GM18526 (cell line): Measurements from ENCODE around the gene OR51G2.
"Not testable (repeated sequence)": the region's sequence is repeated elsewhere in the genome, so short reads cannot be mapped to it uniquely, and the experiment has no call there.

Experiments used
- POLR2A ChIP-seq: IDR thresholded peaks from 3 replicates; pipeline ENCODE4 v1.6.1; 2011; ENCODE audit not compliant: insufficient read length; ENCODE audit errors: extremely low read depth

Gene OR51G2, protein sequence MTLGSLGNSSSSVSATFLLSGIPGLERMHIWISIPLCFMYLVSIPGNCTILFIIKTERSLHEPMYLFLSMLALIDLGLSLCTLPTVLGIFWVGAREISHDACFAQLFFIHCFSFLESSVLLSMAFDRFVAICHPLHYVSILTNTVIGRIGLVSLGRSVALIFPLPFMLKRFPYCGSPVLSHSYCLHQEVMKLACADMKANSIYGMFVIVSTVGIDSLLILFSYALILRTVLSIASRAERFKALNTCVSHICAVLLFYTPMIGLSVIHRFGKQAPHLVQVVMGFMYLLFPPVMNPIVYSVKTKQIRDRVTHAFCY

DNA sequence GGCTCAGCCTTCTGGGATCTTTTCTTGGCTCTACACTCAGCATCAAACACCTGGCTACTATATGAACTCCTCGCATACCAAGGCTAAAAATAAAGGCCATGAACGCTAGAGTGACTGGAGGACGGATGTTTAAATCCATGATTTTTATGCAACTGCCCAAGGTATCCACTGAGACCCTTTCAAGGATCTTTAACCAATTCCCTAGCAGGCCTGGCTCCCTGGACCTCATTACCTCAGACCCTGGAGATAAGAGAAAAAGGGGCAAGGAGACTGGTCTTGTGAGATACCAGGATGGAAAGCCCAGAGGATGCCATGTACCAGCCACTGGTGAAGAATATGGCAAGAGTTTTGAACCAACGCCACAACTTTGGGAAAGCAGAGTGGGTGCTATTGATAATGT is at the start of gene OR51G2:
Gene OR51G2 (minus strand): TSS at position 101 of the 400 bp plus-strand sequence. CDS start 3,687 bp downstream, outside the sequence.
- TF ChIP-seq POLR2A = no peak

DNA sequence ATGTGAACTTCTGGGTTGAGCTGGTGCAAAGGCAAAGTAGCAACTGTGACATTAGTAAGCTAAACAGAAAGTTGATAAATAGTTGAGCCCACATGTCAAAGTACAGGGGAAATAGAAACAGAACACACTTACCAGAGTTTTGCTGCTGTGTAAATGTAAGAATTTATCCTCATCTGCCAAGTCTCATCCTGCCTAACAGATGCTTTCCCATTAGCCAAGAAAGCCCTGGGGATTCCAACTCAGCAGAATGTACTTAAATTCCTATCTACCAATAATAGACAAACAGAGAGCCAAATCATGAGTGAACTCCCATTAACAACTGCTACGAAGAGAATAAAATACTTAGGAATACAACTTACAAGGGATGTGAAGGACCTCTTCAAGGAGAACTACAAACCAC is 43.7 kb upstream of the OR51G2 start:
- TF ChIP-seq POLR2A = no peak

DNA sequence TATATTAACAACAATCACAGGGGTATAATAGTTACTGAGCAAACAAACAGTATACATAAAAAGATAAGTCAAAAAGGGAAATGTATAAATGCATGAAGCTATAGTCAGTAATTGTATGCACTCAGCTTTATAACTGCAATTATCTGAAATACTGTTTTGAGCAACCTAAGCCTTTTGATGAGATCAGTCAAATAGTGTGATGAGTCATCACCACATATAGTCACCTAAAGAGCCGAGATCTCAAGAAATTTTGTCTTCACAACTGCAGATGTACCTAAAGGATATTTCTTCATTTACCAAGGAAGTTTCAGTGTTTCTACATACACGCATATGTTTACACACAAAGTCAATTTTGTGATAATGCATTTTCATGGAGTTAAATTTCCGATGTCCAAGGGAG is 41.7 kb upstream of the OR51G2 start:
- no peak for TF ChIP-seq POLR2A

DNA sequence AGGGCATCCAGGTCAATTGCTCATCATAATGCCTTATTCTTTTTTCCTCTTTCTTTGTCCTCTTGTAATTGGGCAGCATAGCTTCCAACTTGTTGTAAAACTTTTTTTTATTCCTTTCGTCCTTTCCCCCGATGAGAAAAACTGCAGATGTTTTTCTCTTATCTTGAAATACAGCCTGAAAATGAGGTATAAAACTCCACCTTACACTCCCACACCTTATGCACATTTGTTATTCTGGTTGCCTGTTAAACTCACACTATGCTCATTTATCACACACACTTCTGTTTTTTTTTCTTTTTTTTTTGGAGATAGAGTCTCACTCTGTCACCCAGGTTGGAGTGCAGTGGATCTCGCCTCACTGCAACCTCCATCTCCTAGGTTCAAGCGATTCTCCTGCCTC is 38.2 kb upstream of the OR51G2 start:
- no peak for TF ChIP-seq POLR2A

DNA sequence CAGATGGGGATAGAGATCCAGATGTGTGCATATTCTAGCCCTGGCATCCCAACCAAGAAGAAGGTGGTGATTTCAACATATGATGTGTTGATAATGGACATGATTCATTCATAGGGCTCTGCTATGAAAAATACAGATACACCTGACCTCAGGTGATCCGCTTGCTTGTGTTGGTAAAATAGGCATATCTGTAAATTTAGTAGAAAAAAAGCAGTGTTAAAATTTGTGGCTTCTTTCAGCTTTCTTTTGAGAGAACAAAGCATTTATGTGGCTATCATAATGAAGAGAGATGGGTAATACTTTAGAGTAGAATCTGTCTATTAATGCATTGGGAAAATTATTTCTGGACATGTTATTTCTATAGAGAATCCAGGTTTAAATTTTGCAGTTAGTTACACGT is 36.5 kb upstream of the OR51G2 start, which contains the start of gene OR51A2:
Gene OR51A2 (minus strand): TSS at position 101 of the 400 bp plus-strand sequence. CDS start 0 bp downstream, at position 101.
- TF ChIP-seq POLR2A = not testable (repeated sequence)

DNA sequence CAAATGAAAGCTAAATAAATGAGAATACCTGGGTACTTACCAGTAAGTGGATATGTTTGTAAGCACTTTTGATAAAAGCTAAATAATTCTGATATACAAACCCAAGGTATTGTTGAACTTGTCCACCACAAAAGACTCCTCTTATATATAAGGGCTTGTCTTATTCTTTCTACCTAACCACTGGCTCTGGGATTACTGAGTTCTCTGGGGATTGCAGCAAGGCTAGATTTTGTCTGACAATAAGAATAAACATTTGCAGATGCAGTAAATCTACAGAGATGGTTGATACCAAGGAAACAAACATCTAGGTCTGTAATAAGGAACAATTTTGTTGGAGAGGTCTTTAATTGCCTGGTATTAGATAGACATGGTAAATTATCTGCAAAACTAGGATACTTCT is 28.4 kb upstream of the OR51G2 start, which contains the start of gene OR51A4:
Gene OR51A4 (minus strand): TSS at position 101 of the 400 bp plus-strand sequence. CDS start 505 bp downstream, outside the sequence.
- TF ChIP-seq POLR2A = no peak

DNA sequence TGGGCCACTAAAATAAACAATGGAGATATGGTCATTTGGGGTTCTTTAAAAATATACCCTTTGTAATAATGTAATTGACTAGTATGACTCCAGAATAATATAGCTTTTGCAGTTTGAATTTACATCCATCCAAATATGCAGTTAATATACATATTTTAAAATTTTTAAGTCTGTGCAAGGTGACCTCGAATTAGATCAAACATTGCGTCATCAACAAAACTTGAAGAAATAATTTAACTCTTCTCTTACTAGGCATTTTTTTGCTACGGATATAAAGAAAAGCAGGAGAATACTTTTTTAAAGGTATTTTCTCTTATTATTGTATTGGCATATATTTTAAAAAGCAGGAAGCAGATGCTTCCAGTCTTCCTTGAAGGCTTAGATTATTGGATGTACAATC is 17.6 kb upstream of the OR51G2 start:
- no peak for TF ChIP-seq POLR2A

DNA sequence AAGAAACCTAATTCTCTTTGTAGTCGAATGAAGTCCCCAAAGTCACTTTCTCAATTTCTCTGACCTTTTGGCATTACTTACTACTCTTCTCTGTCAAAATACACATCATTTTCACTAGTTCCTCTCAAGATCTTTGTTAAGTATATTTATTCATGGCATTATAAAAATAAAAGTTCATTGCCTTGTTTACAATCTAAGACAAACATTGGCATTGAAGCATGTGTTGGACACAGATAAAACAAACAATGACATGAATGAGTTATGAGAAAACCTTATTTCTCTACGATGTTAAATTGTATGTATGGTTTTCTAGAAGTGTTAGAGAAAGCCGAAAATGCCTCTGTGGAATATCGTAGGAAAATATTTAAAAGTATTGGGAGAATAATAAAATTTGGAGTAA is 13.6 kb upstream of the OR51G2 start:
- TF ChIP-seq POLR2A = no peak

DNA sequence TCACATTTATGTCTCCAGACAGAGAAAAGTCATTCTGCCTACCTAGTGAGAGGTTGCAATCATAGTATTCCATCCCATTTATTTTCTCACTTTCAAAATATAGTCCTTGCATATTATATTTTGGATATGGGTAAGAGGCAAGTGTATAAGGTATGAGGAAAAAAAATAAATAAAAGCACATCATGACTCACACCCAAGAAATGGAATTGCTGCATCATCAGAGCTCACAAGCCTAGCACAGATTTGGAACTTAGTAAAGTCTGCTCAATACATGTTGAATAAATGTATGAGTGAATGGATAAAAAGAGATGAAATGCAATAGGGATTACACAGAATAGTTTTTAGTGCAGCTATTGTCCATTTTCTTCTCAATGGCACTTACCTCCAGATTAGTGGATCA is 7.5 kb upstream of the OR51G2 start:
- no peak for TF ChIP-seq POLR2A

DNA sequence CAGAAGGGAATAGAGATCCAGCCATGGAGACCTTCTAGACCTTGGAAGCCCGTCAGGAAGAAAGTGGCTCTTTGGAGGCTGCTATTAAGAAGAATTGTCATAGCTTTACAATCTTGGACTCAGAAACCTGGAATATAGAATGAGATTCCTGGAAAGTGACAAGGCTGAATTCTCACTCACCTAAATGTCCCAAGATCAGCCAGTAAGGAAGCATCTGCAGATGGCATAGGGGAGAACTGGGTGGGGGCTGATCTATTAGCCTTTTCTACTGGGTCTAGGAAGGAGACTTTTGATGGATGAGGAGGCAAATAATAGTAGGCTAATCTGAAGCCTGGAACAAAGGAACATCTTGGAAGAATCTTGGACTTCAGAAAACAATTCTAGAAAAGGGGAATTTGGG is 5.1 kb upstream of the OR51G2 start, which contains the start of gene OR51G1:
Gene OR51G1 (minus strand): TSS at position 101 of the 400 bp plus-strand sequence. CDS start 0 bp downstream, at position 101.
- TF ChIP-seq POLR2A = no peak

DNA sequence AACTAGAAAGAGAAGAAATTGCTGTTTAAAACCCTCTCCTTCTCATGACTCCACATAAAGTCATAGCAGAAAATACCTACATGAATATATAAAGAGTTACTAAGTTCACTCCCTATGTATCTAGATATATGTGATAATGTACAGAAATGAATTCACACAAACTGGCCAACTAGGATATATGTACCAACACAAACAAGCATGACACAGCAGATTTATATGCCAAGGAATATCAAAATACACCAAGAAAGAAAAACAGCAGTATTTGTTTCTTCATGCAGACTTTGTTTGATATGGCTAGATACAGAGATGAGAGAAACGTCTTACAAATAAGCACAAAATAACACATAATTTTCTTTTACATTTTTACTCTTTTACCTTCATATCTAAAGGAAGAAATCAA is 3.2 kb upstream of the OR51G2 start:
- no peak for TF ChIP-seq POLR2A

DNA sequence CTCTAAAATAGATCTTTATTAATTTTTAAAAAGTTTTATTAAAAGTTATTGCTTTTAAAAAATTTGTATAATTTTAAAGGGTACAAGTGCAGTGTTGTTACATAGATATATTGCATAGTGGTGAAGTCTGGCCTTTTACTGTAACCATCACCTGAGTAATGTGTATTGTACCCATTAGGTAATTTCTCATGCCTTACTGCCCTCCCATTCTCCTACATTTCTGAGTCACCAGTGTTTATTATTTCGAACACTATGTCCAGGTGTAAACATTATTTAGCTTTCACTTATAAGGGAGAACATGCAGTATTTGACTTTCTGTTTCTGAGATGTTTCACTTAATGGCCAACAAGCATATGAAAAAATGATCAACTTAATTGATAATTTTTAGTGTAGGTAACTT is 2.6 kb upstream of the OR51G2 start:
- TF ChIP-seq POLR2A = no peak

DNA sequence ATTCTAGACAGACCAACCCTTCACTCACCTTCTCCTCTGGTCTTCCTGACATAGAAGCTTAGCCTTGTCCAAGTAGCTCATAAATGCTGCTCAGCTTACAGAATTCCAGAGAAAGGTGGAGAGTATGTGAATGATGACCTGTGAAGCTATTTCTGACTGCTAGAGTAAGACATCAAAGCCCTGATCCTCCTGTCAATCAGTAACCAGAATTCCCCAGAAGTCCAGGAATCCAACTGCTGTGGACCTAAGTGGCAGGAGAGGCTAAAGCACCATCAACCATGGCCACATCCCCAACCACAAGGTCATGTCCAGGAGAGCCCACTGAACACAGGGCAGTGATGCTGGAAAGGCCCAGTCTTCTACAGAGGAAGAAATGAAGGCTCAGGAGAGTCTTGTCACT is 2.6 kb downstream of the OR51G2 start:
- TF ChIP-seq POLR2A = no peak

DNA sequence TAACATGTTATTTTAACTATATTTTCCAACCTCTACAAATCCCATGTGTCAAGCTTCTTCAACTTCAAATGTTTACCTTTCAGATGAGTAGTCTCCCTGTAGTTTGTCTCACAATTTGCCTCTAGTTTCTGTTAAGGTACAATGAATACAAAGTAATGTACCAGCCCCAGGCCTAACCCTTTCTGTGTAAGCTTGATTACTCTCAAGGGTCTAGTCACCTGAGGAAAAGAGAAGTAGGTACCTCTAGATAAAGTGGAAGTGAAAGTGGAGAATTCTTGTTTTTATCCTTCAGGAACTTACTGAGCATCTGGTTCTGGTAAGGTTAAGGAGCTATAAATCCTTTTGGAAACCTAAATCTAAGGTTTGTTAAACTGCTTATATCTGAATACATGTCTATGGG is 15.7 kb downstream of the OR51G2 start, which contains the start of gene OR51A7:
Gene OR51A7 (plus strand): TSS at position 300 of the 400 bp plus-strand sequence. CDS start 3,587 bp downstream, outside the sequence.
- no peak for TF ChIP-seq POLR2A

DNA sequence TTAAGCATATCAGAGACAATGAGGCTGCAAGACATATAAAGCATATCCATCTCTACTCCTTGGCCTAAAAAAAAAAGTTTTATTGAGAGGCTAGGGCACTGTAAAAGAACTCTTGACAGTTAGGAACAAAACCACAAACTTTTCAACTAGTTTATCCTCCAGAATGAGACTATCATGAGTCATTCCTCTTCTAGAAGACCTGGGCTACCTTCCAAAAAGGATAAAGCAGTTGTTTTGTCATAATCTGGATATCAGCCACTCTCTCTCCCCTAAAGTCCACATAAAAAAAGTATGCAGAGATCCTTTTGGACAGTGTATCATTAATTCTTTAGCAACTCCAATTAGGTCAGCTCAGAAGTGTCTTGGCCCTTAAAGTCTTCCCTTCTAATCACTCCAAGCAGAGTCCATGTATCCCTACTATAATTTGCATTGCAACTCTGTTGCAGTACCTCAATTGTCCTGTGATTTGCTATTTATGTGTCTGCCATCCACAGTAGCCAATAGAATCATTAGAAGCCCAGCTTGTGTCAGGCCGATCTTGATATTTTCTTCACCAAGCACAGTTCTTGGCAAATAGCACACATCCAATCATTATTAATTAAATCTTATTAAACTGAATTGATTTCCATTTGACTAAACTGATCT is 27.0 kb downstream of the OR51G2 start:
- no peak for TF ChIP-seq POLR2A

DNA sequence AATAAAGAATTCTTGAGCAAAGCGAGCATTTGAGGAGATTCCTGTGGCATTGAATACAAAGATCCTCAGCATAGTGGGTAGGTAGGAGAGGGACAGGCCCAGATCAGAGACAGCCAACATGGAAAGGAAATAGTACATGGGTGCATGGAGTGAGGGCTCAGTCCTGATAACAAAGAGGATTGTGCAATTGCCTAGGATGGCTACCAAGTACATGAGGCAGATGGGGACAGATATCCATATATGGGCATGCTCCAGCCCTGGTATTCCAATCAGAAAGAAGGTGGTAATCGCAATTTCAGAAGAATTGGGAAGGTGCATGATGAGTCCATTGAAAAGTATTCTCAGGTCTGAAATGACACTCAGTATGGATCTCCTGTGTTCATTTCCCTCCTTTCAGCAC is 28.9 kb downstream of the OR51G2 start:
- TF ChIP-seq POLR2A = no peak
